SK-N-MC (cell line): ENCODE data around the gene A3GALT2.

Experiments
- EZH2 ChIP-seq: fragments of 200-600 bp; sonication (generic); IDR thresholded peaks from one replicate; pipeline ENCODE4 v1.6.1; 2017; ENCODE audit warnings: antibody characterized with exemption
- POLR2AphosphoS5 ChIP-seq: IDR thresholded peaks from 2 replicates; pipeline ENCODE4 v1.6.1; 2012; ENCODE audit warnings: mild to moderate bottlenecking, low read depth, low read length, borderline replicate concordance

GRCh38 chr1:33334081-33334552 lies 13.2 kb upstream of the A3GALT2 start:
- TF ChIP-seq POLR2AphosphoS5 (no peak), EZH2 (no peak)
